GM18520 (cell line): ENCODE measurements around the gene CROT.
"Not testable (repeated sequence)": the region's sequence is repeated elsewhere in the genome, so short reads cannot be mapped to it uniquely, and the experiment has no call there.

ENCODE experiments used
- ATAC-seq: cut with Tn5 transposase; IDR thresholded peaks from one replicate; pipeline ENCODE4 v1.9.1; 2021; ENCODE audit not compliant: unreplicated experiment

Gene CROT

GRCh38 chr7:87345166-87345927, at the start of gene CROT:
TSS of gene CROT (plus strand) at chr7:87345664. CDS start at chr7:87349069, 3,405 bp downstream.
- ATAC-seq, result peak; percentile 97

GRCh38 chr7:87300756-87301155, 44.7 kb upstream of the CROT start:
- no peak for ATAC-seq

GRCh38 chr7:87310790-87311419, 34.6 kb upstream of the CROT start:
- ATAC-seq, result no peak

GRCh38 chr7:87312215-87312865, 33.1 kb upstream of the CROT start:
- peak; percentile 55 for ATAC-seq

- ATAC-seq, result peak; percentile 77
Observed at GRCh38 chr7:87316097-87316700, 29.3 kb upstream of the CROT start.

- no peak for ATAC-seq
Observed at GRCh38 chr7:87316846-87317552, 28.5 kb upstream of the CROT start.

- ATAC-seq, result no peak
Observed at GRCh38 chr7:87317691-87318245, 27.7 kb upstream of the CROT start.

GRCh38 chr7:87318741-87319140, 26.7 kb upstream of the CROT start:
- no peak for ATAC-seq

- not testable (repeated sequence) for ATAC-seq
Observed at GRCh38 chr7:87319154-87319581, 26.3 kb upstream of the CROT start.

GRCh38 chr7:87322912-87323311, 22.6 kb upstream of the CROT start:
- no peak for ATAC-seq

GRCh38 chr7:87325576-87326370, 19.7 kb upstream of the CROT start:
- ATAC-seq, result no peak

- no peak for ATAC-seq
Observed at GRCh38 chr7:87328281-87328680, 17.2 kb upstream of the CROT start.

- no peak for ATAC-seq
Observed at GRCh38 chr7:87330316-87330715, 15.1 kb upstream of the CROT start.

GRCh38 chr7:87330942-87331341, 14.5 kb upstream of the CROT start:
- no peak for ATAC-seq

- no peak for ATAC-seq
Observed at GRCh38 chr7:87331687-87332252, 13.7 kb upstream of the CROT start.

GRCh38 chr7:87332321-87332720, 13.1 kb upstream of the CROT start:
- ATAC-seq, result no peak

- no peak for ATAC-seq
Observed at GRCh38 chr7:87336136-87336535, 9.3 kb upstream of the CROT start.

GRCh38 chr7:87337331-87337730, 8.1 kb upstream of the CROT start:
- no peak for ATAC-seq

GRCh38 chr7:87339373-87339897, 6.0 kb upstream of the CROT start:
- no peak for ATAC-seq
